Loucy (cell line): ENCODE data around the gene DBI.
"Not testable (repeated sequence)": the region's sequence is repeated elsewhere in the genome, so short reads cannot be mapped to it uniquely, and the experiment has no call there.

Experiments used
- H2AFZ ChIP-seq: fragments of 200-600 bp; sonication (generic); 2 replicates; pipeline ENCODE4 v1.6.0; 2016; ENCODE audit warnings: antibody characterized with exemption, mild to moderate bottlenecking, low read length, moderate library complexity
- H3F3A ChIP-seq: fragments of 200-600 bp; 2 replicates; pipeline ENCODE4 v1.6.0; 2016; ENCODE audit warnings: antibody characterized with exemption, low read depth, mild to moderate bottlenecking
- H3K27me3 ChIP-seq: fragments of 200-600 bp; sonication (generic); 2 replicates; pipeline ENCODE4 v1.6.1; 2014; ENCODE audit warnings: low read length, mild to moderate bottlenecking; ENCODE audit not compliant: insufficient read depth, poor library complexity, severe bottlenecking
- H3K36me3 ChIP-seq: fragments of 200-600 bp; sonication (generic); 2 replicates; pipeline ENCODE4 v1.6.1; 2016; ENCODE audit warnings: low read length; ENCODE audit not compliant: insufficient read depth
- H3K4me1 ChIP-seq: fragments of 200-600 bp; sonication (generic); 2 replicates; pipeline ENCODE4 v1.5.1; 2014; ENCODE audit warnings: low read length, mild to moderate bottlenecking; ENCODE audit not compliant: insufficient read depth, poor library complexity, severe bottlenecking
- H3K4me2 ChIP-seq: fragments of 200-600 bp; sonication (generic); 2 replicates; pipeline ENCODE4 v1.6.0; 2014; ENCODE audit warnings: antibody characterized with exemption, low read length, low read depth, mild to moderate bottlenecking; ENCODE audit not compliant: poor library complexity, severe bottlenecking
- H3K4me3 ChIP-seq: fragments of 200-600 bp; sonication (generic); 2 replicates; pipeline ENCODE4 v1.5.1; 2014; ENCODE audit warnings: low read length, mild to moderate bottlenecking, mixed read lengths; ENCODE audit not compliant: poor library complexity, severe bottlenecking
- H3K79me2 ChIP-seq: fragments of 200-600 bp; sonication (generic); 2 replicates; pipeline ENCODE4 v1.6.1; 2014; ENCODE audit warnings: low read length; ENCODE audit not compliant: insufficient read depth
- H3K9ac ChIP-seq: fragments of 200-600 bp; sonication (generic); 2 replicates; pipeline ENCODE4 v1.6.0; 2014; ENCODE audit warnings: mild to moderate bottlenecking, low read depth, low read length, moderate library complexity; ENCODE audit not compliant: poor library complexity, severe bottlenecking
- H3K9me2 ChIP-seq: fragments of 200-600 bp; sonication (generic); replicated peaks from 2 replicates; pipeline ENCODE4 v1.6.1; 2016; ENCODE audit warnings: low read depth, low read length, mixed read lengths
- H3K9me3 ChIP-seq: fragments of 200-600 bp; sonication (generic); 2 replicates; pipeline ENCODE4 v1.6.1; 2014; ENCODE audit warnings: mild to moderate bottlenecking, antibody characterized with exemption, low read length, low read depth; ENCODE audit not compliant: insufficient read depth
- H4K20me1 ChIP-seq: fragments of 200-600 bp; sonication (generic); 2 replicates; pipeline ENCODE4 v1.6.0; 2014; ENCODE audit warnings: antibody characterized with exemption, low read length, mild to moderate bottlenecking; ENCODE audit not compliant: insufficient read depth, poor library complexity, severe bottlenecking
- EZH2phosphoT487 ChIP-seq: fragments of 200-600 bp; IDR thresholded peaks from 2 replicates; pipeline ENCODE4 v1.6.1; 2018; ENCODE audit warnings: antibody characterized with exemption, mild to moderate bottlenecking, moderate library complexity, borderline replicate concordance
- TF ChIP-seq, protein P1 (sequence below): fragments of 200-600 bp; sonication (generic); conservative IDR thresholded peaks from 2 replicates; pipeline ENCODE4 v1.5.1; 2014; ENCODE audit warnings: mild to moderate bottlenecking, antibody characterized with exemption, low read length

DBI gene

DNA sequence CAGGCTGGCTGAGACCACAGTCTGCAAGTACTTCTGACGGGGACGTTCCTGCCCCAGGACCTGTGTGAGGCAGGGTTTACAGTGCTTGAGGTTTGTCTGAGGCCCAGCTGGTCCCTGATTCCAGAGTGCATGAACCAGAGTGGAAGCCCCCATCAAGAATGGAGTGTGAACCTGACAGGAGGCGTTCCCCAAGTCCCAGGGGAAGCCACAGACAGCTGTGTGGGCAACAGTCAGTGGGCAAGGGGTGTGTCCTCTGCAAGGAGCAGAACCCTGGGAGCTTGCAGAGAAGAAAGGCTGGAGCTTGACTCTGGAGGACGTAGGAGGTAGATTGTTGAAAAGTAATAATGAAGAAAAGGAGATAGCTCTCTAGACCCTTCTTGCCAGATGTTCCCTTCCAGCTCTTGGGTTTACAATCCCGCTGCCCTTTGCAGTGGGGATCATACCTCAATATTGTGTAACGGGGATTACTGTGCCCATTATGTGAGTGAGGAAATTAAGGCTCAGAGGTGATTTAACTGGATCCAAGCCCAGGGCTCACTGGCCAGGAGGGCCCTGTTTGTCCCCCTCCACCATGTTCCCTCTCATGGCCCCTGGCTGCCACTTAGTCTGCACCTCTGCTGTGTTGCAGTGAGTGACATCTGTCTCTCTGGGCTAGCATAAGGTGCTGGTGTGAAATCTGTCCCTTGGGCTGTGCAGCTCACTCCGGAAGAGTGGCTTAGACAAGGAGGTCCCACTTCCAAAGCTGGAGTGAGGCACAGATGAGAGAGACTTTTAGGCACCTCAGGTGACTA, 6.2 kb downstream of the DBI start:
- Histone ChIP-seq H3K9me3 (no peaks in the 10 kb centered on the region), H3K27me3 (no peaks in the 10 kb centered on the region), H3K36me3 (peaks cover 41% of the 10 kb centered on the region; the same call in 1 of the 2 replicates), H3K4me2 (no peak overlapping the region), H2AFZ (no peak overlapping the region), H3K4me3 (no peak overlapping the region), H4K20me1 (peaks cover 19% of the 10 kb centered on the region), H3K9me2 (no peaks in the 10 kb centered on the region), H3K4me1 (peaks cover 18% of the 10 kb centered on the region), H3K9ac (no peak overlapping the region), H3F3A (no peaks in the 10 kb centered on the region), H3K79me2 (peaks cover 28% of the 10 kb centered on the region)
- no peak for TF ChIP-seq EZH2phosphoT487
- TF ChIP-seq, protein P1, sequence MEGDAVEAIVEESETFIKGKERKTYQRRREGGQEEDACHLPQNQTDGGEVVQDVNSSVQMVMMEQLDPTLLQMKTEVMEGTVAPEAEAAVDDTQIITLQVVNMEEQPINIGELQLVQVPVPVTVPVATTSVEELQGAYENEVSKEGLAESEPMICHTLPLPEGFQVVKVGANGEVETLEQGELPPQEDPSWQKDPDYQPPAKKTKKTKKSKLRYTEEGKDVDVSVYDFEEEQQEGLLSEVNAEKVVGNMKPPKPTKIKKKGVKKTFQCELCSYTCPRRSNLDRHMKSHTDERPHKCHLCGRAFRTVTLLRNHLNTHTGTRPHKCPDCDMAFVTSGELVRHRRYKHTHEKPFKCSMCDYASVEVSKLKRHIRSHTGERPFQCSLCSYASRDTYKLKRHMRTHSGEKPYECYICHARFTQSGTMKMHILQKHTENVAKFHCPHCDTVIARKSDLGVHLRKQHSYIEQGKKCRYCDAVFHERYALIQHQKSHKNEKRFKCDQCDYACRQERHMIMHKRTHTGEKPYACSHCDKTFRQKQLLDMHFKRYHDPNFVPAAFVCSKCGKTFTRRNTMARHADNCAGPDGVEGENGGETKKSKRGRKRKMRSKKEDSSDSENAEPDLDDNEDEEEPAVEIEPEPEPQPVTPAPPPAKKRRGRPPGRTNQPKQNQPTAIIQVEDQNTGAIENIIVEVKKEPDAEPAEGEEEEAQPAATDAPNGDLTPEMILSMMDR: no peak

DNA sequence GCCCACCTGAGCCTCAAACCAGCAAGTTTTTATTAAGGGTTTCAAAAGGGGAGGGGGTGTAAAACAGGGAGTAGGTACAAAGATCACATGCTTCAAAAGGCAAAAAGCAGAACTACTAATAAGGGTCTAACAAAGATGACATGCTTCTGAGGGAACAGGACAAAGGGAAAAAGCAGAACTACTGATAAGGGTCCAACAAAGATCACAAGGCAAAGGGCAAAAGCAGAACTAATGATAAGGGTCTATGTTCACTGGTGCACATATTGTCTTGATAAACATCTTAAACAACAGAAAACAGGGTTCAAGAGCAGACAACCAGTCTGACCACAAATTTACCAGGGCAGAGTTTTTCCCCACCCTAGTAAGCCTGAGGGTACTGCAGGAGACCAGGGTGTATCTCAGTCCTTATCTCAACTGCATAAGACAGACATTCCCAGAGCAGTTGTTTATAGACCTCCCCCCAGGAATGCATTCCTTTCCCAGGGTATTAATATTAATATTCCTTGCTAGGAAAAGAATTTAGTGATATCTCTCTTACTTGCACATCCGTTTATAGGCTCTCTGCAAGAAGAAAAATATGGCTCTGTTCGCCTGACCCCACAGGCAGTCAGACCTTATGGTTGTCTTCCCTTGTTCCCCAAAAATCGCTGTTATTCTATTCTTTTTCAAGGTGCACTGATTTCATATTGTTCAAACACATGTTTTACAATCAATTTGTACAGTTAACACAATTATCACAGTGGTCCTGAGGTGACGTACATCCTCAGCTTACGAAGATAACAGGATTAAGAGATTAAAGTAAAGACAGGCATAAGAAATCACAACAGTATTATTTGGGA, 7.3 kb downstream of the DBI start:
- H3K79me2 ChIP-seq: peaks cover 16% of the 10 kb centered on the region
- H2AFZ ChIP-seq, H3K9me2 ChIP-seq, H3K9me3 ChIP-seq, H3K27me3 ChIP-seq, H3K9ac ChIP-seq, H3F3A ChIP-seq, H3K4me1 ChIP-seq, H4K20me1 ChIP-seq, H3K4me3 ChIP-seq, H3K4me2 ChIP-seq: not testable (repeated sequence)
- peaks cover 39% of the 10 kb centered on the region; the same call in 1 of the 2 replicates for H3K36me3 ChIP-seq

DNA sequence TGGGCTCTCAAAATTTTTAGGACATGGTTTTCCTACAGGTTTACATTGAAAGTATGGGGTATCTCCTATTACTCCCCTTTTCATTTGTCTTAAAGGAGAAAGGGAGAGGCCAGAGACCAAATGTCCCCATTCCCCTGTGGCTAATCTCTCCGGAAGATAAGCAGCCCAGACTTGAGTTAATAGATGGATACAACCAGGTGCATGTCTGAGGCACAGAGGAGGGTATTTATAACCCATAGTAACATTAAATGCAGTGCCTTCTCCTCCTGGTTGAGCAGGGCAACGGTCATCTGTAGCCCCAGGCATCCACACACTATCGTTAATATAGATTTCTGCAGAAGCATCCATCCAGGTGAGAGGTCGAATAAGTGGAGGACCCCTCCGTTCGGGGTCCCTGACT, 9.6 kb downstream of the DBI start:
- not testable (repeated sequence) for H3K27me3 ChIP-seq, H4K20me1 ChIP-seq, H3K9me3 ChIP-seq, H2AFZ ChIP-seq, H3K79me2 ChIP-seq, H3F3A ChIP-seq, H3K4me3 ChIP-seq, H3K4me1 ChIP-seq, H3K4me2 ChIP-seq, H3K9me2 ChIP-seq, H3K9ac ChIP-seq
- H3K36me3 ChIP-seq: peaks cover 21% of the 10 kb centered on the region; the same call in 1 of the 2 replicates

DNA sequence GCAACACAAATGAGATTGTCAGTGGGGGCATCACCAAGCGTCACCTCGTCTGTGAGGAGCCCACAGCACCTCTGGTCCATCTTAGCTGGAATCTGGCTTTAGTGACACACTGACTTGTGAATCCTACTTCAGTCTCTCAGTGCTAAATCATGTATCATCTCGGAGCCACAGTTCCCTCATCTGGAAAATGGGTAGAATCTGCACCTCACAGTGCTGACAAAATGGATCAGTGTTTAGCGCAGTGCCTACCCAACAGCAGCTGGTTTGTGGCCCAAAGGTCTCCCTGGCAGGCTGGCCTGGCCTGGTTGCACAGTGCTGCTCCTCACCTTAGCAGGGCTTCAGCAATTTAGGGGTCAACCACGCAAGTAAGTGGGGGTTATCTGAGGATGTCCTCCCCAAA, 10.0 kb downstream of the DBI start:
- no peak overlapping the region for H3K4me2 ChIP-seq
- TF ChIP-seq, protein P1: no peak
- TF ChIP-seq EZH2phosphoT487: no peak
- H3F3A ChIP-seq: no peaks in the 10 kb centered on the region
- H3K4me1 ChIP-seq: no peaks in the 10 kb centered on the region
- no peak overlapping the region for H3K9ac ChIP-seq
- no peaks in the 10 kb centered on the region for H3K9me2 ChIP-seq
- no peak overlapping the region for H2AFZ ChIP-seq
- H3K9me3 ChIP-seq: no peaks in the 10 kb centered on the region
- no peaks in the 10 kb centered on the region for H3K27me3 ChIP-seq
- H3K36me3 ChIP-seq: peaks cover 17% of the 10 kb centered on the region; the same call in 1 of the 2 replicates
- no peaks in the 10 kb centered on the region for H3K79me2 ChIP-seq
- no peaks in the 10 kb centered on the region for H4K20me1 ChIP-seq
- H3K4me3 ChIP-seq: no peak overlapping the region
